GM19035 (cell line): ENCODE measurements around the gene TMCC1.
A peak's percentile ranks its signal among the peaks of the same experiment; 100 is the strongest.
"Not testable (repeated sequence)": the region's sequence is repeated elsewhere in the genome, so short reads cannot be mapped to it uniquely, and the experiment has no call there.

Experiments
- ATAC-seq: cut with Tn5 transposase; IDR thresholded peaks from one replicate; pipeline ENCODE4 v1.9.1; 2021; ENCODE audit not compliant: unreplicated experiment

Gene TMCC1

DNA sequence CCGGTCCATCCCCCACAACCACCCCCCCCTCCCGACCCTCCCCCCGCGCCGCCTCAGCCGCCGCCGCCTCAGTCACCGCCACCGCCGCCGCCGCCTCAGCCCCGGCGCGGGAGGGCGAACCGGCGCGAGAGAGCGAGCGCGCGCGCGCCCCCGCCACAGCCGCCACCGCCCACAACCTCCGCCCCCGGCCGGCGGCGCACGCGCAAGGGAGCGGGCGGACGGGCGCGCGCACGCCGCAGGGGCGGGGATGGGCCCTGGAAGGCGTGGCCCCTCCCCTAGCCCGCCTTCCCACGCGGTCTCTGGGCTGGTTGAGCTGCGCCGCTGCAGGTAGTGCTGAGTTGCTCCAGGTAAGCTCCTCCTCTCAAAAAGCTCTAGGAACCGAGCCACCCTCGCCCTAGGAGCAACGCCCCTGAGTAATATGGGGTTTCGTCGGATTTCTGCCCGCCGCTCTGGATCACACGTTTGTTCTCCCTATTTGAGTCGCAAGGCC is at the start of gene TMCC1:
Gene TMCC1 (minus strand): TSS at position 131 of the 490 bp plus-strand sequence.
- ATAC-seq, result peak; percentile 87

GRCh38 chr3:129943020-129943419 is 49.5 kb upstream of the TMCC1 start:
- no peak for ATAC-seq

- ATAC-seq, result peak; percentile 82
Measured at GRCh38 chr3:129942296-129942695, 48.8 kb upstream of the TMCC1 start.

DNA sequence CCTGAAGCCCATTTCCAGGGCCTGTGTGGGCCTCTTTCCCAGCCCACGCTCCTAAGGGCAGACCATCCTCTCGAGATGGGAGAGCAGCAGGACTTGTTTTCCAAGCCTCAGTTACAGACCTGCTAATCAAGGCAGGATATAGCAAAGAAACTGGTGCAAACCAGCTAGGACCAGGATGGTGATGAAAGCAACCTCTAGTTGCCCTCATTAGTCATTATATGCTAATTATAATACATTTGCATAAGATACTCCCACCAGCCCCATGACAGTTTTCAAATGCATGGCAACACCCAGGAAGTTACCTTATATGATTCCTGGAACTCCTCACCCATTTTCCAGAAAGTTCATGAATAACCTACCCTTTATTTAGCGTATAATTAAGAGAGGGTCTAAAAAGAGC is 46.6 kb upstream of the TMCC1 start:
- ATAC-seq, result no peak

GRCh38 chr3:129938140-129938930 is 44.8 kb upstream of the TMCC1 start:
- ATAC-seq, result no peak

- ATAC-seq, result no peak
Measured at GRCh38 chr3:129937717-129938116, 44.2 kb upstream of the TMCC1 start.

DNA sequence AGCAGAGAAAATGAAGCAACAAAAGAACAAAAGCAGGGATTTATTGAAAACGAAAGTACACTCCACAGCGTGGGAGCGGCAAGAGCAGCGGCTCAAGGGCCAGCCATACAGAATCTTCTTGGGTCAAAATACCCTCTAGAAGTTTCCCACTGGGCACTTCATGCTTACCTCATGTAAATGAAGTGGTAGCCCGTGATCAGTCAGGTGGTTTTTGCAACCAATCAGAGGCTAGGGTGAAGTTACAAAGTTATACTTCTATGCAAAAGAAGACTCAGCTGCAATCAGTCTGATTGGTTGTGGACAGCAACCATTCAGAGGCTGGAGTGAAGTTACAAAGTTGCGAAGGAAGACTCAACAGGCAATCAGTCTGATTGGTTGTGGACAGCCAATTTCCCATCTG is 43.2 kb upstream of the TMCC1 start:
- ATAC-seq, result no peak

DNA sequence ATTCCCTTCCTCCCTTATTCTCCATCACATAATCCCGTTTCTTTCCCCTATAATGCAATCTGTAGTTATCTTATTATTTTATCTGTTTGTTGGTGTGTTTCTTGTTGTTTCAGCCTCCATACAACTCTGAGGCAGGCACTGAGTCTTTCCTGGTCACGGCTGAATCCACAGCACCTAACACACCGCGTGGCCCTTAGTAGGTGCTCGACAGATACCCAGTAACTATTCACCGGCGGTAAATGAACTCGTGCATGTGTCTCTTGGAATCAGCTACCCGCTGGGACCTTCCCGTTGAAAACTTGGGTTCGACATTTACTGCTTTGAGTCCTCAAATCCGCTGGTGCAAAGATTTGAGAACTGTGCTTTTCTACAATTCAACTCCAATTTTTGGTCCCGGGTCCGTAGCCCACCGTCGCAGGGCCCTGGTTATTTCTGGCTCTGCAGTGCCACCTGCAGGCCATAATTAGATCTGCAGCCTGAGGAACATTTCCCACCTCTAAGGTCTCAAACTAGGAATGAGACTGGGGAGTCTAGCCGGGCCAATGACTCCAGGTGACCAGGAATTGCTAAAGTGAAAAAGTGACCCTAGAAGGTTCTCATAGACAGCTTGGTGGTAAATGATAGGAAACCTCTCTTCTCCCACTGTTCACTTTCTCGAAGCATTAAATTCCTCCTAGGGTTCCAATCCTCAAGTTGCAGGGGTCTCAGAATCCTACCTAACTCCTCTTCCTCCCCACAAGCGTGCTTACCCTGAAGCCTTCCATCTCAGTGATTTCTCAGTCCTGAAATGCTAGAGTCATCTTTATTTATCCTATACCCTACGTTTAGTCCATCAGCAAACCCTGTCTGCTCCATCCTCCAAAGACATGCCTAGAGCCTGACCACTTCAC is 41.0 kb upstream of the TMCC1 start:
- no peak for ATAC-seq

DNA sequence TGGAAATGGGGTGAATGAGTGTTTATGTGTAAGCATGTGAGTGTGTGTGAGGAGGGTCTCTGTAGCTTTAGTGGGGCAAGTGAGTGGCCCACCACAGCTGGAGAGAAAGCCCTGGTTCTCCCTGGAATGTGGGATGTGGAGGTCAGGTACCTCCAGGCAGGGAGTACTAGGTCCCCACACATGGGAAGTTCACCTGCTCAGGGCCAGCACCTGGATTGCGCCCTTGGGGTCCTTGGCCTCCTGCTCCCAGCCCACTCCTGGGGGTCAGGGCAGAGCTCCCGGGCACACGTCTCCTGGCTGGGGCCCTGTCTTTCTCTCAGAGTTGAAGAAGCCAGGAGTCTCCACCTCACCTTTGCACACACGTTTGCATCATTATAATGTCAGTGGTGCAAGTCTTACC is 40.0 kb upstream of the TMCC1 start:
- ATAC-seq, result no peak

GRCh38 chr3:129929383-129929782 is 35.9 kb upstream of the TMCC1 start:
- ATAC-seq, result no peak

DNA sequence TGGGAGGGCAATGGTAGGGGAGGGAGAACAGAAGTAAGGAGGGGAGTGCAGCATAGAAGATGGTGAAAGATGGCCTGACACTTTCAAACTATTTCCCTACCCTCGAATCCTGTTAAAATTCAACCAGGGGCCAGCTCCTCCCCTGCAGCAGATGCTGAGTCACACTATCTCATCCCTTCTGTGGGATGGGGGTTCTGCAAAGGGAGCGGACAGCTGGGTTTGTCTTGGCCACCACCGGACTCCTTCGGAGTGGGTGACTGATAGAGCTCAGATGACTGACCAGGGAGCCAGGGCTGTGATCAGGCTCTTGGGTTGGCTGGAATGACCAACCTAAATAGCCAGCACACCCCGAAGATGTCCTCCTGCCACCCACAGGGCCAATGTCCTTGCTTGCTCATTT is 33.6 kb upstream of the TMCC1 start:
- ATAC-seq, result no peak

DNA sequence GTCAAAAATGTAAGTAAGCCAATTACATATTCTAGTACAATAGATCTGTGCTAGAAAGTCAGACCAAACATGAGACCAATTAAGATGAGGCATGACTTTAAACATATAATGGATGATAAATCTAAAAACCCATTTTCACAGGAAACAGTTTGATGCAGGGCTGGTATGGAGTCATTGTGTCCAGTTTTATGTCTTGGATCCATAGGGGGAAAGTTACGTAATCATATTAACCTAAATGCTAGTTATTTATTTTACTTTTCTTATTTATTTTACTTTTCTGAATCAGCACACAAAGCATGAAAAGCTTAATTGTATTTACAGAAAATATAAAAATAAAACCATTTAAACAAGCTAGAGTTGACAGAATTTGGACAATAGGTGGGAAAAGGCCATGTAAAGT is 26.3 kb upstream of the TMCC1 start:
- no peak for ATAC-seq

GRCh38 chr3:129919357-129919756 is 25.8 kb upstream of the TMCC1 start:
- ATAC-seq, result no peak

DNA sequence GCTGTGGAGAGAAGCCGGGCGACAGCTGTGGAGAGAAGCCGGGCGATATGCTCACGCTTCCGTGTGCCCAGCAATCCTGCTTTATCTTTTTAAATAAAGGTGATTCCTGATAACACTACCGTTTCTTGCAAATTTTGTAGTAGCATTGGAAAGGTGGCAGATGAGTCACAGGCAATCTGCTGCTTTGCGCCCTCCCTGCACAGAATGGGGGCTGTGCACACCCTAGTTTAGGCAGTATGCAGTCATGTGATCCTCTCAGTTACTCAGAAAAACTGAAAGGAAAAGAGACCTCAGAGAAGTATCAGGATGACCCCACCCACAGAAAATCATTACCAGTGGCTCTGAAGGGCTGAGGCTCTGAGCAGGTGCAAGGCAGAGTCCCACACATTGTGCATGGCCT is 24.9 kb upstream of the TMCC1 start:
- no peak for ATAC-seq

GRCh38 chr3:129917423-129918007 is 24.0 kb upstream of the TMCC1 start:
- no peak for ATAC-seq

DNA sequence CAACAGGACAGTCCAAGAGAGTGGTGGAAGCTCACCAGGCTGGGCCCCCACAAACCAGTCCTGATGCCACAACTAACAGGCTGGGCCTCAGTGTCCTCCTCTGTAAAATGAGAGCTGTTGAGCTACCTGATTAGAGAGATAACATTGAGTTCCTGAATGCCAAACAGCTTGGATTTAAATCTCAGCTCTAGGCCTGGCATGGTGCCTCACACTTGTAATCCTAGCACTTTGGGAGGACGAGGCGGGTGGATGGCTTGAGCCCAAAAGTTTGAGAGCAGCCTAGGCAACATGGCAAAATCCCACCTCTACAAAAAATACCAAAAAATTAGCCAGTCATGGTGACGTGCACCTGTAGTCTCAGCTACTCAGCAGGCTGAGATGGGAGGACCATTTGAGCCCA is 20.1 kb upstream of the TMCC1 start:
- ATAC-seq, result no peak

DNA sequence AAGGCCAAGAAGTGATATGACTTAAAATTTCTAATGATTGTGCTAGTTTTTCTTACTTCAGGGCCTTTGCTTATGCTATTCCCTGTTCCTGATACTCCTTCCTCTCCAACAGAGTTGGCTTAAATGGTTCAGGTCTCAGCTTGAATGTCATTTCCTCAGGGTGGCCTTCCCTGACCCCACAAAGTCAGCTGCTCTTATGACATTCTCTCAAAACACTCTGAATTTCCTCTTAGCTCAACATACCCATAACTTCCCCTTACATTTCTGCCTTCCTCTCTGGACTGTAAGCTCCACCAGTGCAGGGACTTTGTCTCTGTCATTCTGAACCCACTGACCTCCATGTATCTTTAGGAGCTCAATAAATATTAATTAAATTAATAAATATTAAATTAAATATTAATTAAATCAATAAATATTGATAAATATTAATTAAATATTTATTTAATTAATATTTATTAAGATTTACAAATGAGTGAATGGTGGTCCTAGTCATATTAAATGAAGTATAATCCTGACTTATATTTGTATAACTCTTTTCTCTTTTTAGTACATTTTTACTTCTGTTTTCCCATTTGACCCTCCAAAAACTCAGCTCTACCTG is 17.9 kb upstream of the TMCC1 start:
- ATAC-seq, result no peak

- ATAC-seq, result not testable (repeated sequence)
Measured at GRCh38 chr3:129909235-129909634, 15.7 kb upstream of the TMCC1 start.

DNA sequence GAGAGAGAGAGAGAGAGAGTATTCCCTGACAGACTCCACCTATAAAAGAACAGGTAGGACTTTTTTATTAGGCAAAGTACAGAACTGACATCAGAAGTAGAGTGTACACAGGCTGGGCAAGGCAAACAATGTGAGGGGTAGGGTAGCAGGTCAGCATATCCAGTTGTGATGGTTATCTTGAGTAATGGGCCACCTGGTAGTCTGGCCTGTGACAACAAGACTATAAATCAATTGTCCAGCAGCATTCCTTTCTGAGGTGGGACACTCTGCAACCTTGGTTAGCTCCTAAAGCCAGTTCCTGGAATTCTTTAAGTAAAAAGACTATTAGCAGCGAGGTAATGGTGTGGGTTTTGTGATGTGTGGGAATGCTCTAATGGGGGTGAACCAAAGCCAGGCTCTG is 14.9 kb upstream of the TMCC1 start:
- ATAC-seq, result no peak

GRCh38 chr3:129901272-129901671 is 7.8 kb upstream of the TMCC1 start:
- not testable (repeated sequence) for ATAC-seq

GRCh38 chr3:129897026-129897425 is 3.5 kb upstream of the TMCC1 start:
- no peak for ATAC-seq
